A549 (cell line): ENCODE results near the gene NDUFS2. TPM values are rescaled to one million over a fixed set of nuclear protein-coding genes. Genes with fewer than 3 reads are reported as not detected.

Experiments used
- ATAC-seq, 2 experiments: fragments of 200-7000 bp in 1 of 2; fragments of >200 bp in 1 of 2; cut with Nextera tagmentation in 1 of 2; cut with Tn5 transposase in 1 of 2; 3 replicates each; pipeline versions ENCODE4 v1.8.0 to v1.9.1; 2018 to 2020; ENCODE audit warnings: mild to moderate bottlenecking in 1 of 2, moderate library complexity in 1 of 2
- CTCF ChIA-PET: fragments of 300-600 bp; sonication (Branson Sonifier 250); formaldehyde crosslinking; extraction: SDS; loops from one replicate; lab custom pipeline; 2021; ENCODE audit warnings: antibody characterized with exemption, inconsistent platforms; lab: Yijun Ruan, JAX
- POLR2A ChIA-PET: fragments of 350-600 bp; formaldehyde crosslinking; extraction: SDS; loops from one replicate; lab custom pipeline; 2021; ENCODE audit warnings: antibody characterized with exemption, inconsistent platforms; lab: Yijun Ruan, JAX
- DNase-seq, 2 experiments: peaks; one replicate each; pipeline versions ENCODE4 v3.0.0 to v3.0.0-alpha.2; 2011 to 2016; ENCODE audit warnings: low read depth in 1 of 2, low spot score in 1 of 2
- FAIRE-seq: peaks from 2 replicates; lab custom pipeline; 2011; peaks lifted over from hg19 to GRCh38; lab: Jason Lieb, UNC
- H3K27ac ChIP-seq, 2 experiments: fragments of >200 bp; sonication (Bioruptor Twin); formaldehyde crosslinking; 3 replicates each; pipeline ENCODE4 v1.5.1; 2016 to 2017
- H3K4me1 ChIP-seq: fragments of >200 bp; sonication (Bioruptor Twin); formaldehyde crosslinking; 3 replicates; pipeline ENCODE4 v1.6.1; 2016
- H3K4me2 ChIP-seq: fragments of >200 bp; sonication (Bioruptor Twin); formaldehyde crosslinking; 3 replicates; pipeline ENCODE4 v1.6.1; 2016
- H3K4me3 ChIP-seq: fragments of >200 bp; sonication (Bioruptor Twin); formaldehyde crosslinking; 3 replicates; pipeline ENCODE4 v1.5.1; 2016
- H3K9me3 ChIP-seq: fragments of >200 bp; sonication (Bioruptor Twin); formaldehyde crosslinking; 3 replicates; pipeline ENCODE4 v1.6.1; 2016
- CBX8 ChIP-seq: fragments of 200-600 bp; sonication (generic); IDR thresholded peaks from 2 replicates; pipeline ENCODE4 v1.6.1; 2016
- FOSB ChIP-seq: fragments of 250-450 bp; sonication (Bioruptor Pico); IDR thresholded peaks from 2 replicates; pipeline ENCODE4 v1.5.0; 2020; ENCODE audit warnings: mild to moderate bottlenecking, moderate library complexity
- GATA3 ChIP-seq: IDR thresholded peaks from 2 replicates; pipeline ENCODE4 v1.6.1; 2012; ENCODE audit warnings: borderline replicate concordance
- HDAC2 ChIP-seq: fragments of 200-600 bp; sonication (generic); IDR thresholded peaks from 2 replicates; pipeline ENCODE4 v1.6.1; 2016
- HOXA7 ChIP-seq: fragments of 250-450 bp; sonication (Bioruptor Pico); IDR thresholded peaks from 2 replicates; pipeline ENCODE4 v1.5.0; 2020; ENCODE audit warnings: mild to moderate bottlenecking, moderate library complexity
- JUN ChIP-seq, 2 experiments: fragments of >200 bp; sonication (Bioruptor Twin); formaldehyde crosslinking; IDR thresholded peaks; 2 replicates in 1 of 2; 3 replicates in 1 of 2; pipeline ENCODE4 v1.6.1; 2016 to 2017
- JUNB ChIP-seq: fragments of >200 bp; sonication (Bioruptor Twin); formaldehyde crosslinking; IDR thresholded peaks from 2 replicates; pipeline ENCODE4 v1.6.1; 2016
- KDM5A ChIP-seq: fragments of 200-600 bp; sonication (generic); IDR thresholded peaks from 2 replicates; pipeline ENCODE4 v1.6.1; 2016; ENCODE audit warnings: antibody characterized with exemption, mild to moderate bottlenecking
- MAFK ChIP-seq: fragments of 450-650 bp; IDR thresholded peaks from 2 replicates; pipeline ENCODE4 v1.6.1; 2014; ENCODE audit not compliant: partially characterized antibody
- NPAS2 ChIP-seq: fragments of 250-450 bp; sonication (Bioruptor Pico); IDR thresholded peaks from 2 replicates; pipeline ENCODE4 v1.8.0; 2022; ENCODE audit warnings: mild to moderate bottlenecking, moderate library complexity, borderline replicate concordance
- POLR2A ChIP-seq: IDR thresholded peaks from 2 replicates; pipeline ENCODE4 v1.6.1; 2012; ENCODE audit warnings: mild to moderate bottlenecking, low read length
- POLR2AphosphoS2 ChIP-seq: conservative IDR thresholded peaks from 2 replicates; pipeline ENCODE4 v1.6.1; 2012; ENCODE audit warnings: low read length, improper control_type of control experiment, inconsistent platforms
- RFX5 ChIP-seq: fragments of 450-650 bp; IDR thresholded peaks from 2 replicates; pipeline ENCODE4 v1.7.1; 2014; ENCODE audit warnings: antibody characterized with exemption, mild to moderate bottlenecking, moderate library complexity
- RNF2 ChIP-seq: fragments of 200-600 bp; sonication (generic); IDR thresholded peaks from 2 replicates; pipeline ENCODE4 v1.6.1; 2016; ENCODE audit warnings: low read depth, mild to moderate bottlenecking, antibody characterized with exemption, moderate library complexity, borderline replicate concordance
- ZC3H11A ChIP-seq: fragments of 450-650 bp; IDR thresholded peaks from 2 replicates; pipeline ENCODE4 v1.6.1; 2014; ENCODE audit warnings: antibody characterized with exemption, mild to moderate bottlenecking
- ZNF302 ChIP-seq: fragments of 250-450 bp; sonication (Bioruptor Pico); IDR thresholded peaks from 2 replicates; pipeline ENCODE4 v1.9.0; 2021; ENCODE audit warnings: inconsistent platforms, mild to moderate bottlenecking, moderate library complexity
- ZSCAN20 ChIP-seq: fragments of 250-450 bp; sonication (Bioruptor Pico); IDR thresholded peaks from 2 replicates; pipeline ENCODE4 v1.8.0; 2022; ENCODE audit warnings: mild to moderate bottlenecking, moderate library complexity
- WGBS: methylation state at CpG from one replicate; pipeline ENCODE4 v1.1.6; 2017; ENCODE audit errors: missing lambda C conversion rate; 5-methylcytosine and 5-hydroxymethylcytosine counted together
- polyA plus RNA-seq, 4 experiments: library from polyadenylated mRNA; depleted of rRNA in 3 of 4; stranded (reverse); fragments of >200 nt; fragmentation: RNase III in 1 of 4; extraction: RNeasy Plus Mini Kit Qiagen cat#74134 plus additional on column Dnase treatment in 1 of 4; gene quantifications; 2 replicates in 3 of 4; 3 replicates in 1 of 4; pipeline ENCODE4 v1.2.3, GENCODE V29; 2011 to 2017
- TF ChIP-seq, protein P1 (sequence below): fragments of >200 bp; sonication (Bioruptor Twin); formaldehyde crosslinking; IDR thresholded peaks from 3 replicates; pipeline ENCODE4 v1.5.1; 2016
- TF ChIP-seq, protein P2 (sequence below): fragments of >200 bp; sonication (Bioruptor Twin); formaldehyde crosslinking; IDR thresholded peaks from 3 replicates; pipeline ENCODE4 v1.6.1; 2016
- TF ChIP-seq, protein P3 (sequence below): fragments of 250-450 bp; sonication (Bioruptor Pico); IDR thresholded peaks from 2 replicates; pipeline ENCODE4 v1.5.0; 2021; ENCODE audit warnings: mild to moderate bottlenecking, moderate library complexity, borderline replicate concordance
- TF ChIP-seq, protein P4 (sequence below): fragments of 150-350 bp; IDR thresholded peaks from 2 replicates; pipeline ENCODE4 v1.6.1; 2014; ENCODE audit warnings: low read depth, mild to moderate bottlenecking, low read length

NDUFS2 gene
- polyA plus RNA-seq, 2 of the 4 experiments (the other 2 are of a cell fraction) = 142 to 144 TPM

DNA sequence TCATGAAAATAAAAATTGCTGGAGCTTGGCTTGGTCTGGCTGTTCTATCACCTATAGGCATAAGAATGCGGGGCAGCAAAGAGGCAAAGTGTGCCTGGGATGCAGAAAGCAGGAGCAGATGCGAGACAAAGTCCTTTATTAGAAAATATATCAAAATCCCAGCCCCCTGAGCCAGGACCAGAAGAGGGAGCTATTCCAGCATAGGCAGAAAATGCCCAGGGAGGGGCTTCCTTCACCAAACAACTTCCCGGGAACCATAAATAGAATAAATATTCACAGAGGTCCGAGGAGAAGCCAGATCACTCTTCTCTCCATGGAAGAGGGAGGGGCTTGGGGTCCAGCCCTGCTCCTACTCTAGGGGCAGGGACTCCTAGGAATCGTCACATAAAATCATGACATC lies 31.0 kb upstream of the NDUFS2 start:
- FAIRE-seq = no peak

DNA sequence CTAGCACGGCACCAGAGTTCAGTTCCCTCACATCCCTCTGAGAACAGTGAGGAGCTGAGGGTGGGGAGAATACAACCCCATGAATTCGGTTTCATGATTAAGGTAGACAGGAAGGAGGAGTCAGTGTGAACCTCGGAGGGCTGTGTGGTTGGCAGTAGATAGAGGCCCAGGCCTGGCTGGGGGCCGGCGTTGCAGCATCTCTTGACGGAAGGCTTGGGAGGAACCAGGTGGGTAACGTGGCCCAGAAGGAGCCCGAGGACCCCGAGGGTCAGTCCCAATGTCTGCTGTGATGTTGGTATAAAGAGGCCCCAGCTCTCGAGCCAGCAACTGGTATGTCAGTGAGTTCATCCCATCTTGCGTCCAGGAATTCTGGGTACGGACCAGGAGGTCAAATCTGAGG lies 30.5 kb upstream of the NDUFS2 start:
- no peak for FAIRE-seq
- H3K4me3 ChIP-seq = no peak overlapping the region
- no peak overlapping the region for H3K27ac ChIP-seq
- ChIA-PET POLR2A (interaction anchor here (0.6 kb wide), 1 partner anchor 112 kb away, joined by 3 read pairs; no protein-coding TSS in a partner anchor), CTCF (interaction anchor here (0.6 to 3.2 kb wide), 5 partner anchors 10 to 37 kb away, joined by 3 to 14 read pairs (median 7); partner anchors contain the start of gene USP21)
- 93% methylated on average over 12 of the region's 12 CpGs for WGBS
- ATAC-seq = no peak
- no peak for DNase-seq
- peaks cover 15% of the 10 kb centered on the region; the same call in 2 of the 3 replicates for H3K4me1 ChIP-seq
- H3K9me3 ChIP-seq = no peaks in the 10 kb centered on the region
- no peak overlapping the region for H3K4me2 ChIP-seq
- TF ChIP-seq KDM5A (no peak), ZSCAN20 (CRISPR knock-in tag) (no peak), GATA3 (no peak), JUN (IDR thresholded peaks at IDR 0.05) (no peak), JUNB (no peak)

More for the DNA sequence above, 31.0 kb upstream of the NDUFS2 start:
- WGBS = 72% methylated on average over 5 of the region's 5 CpGs
- Histone ChIP-seq H3K4me1 (peaks cover 11% of the 10 kb centered on the region; the same call in 2 of the 3 replicates), H3K4me2 (no peak overlapping the region), H3K9me3 (no peaks in the 10 kb centered on the region), H3K4me3 (no peak overlapping the region), H3K27ac (no peak overlapping the region)
- TF ChIP-seq CBX8 (no peak), ZC3H11A (no peak), RFX5 (no peak), ZNF302 (no peak), HDAC2 (no peak), RNF2 (no peak)
- TF ChIP-seq, protein P1, sequence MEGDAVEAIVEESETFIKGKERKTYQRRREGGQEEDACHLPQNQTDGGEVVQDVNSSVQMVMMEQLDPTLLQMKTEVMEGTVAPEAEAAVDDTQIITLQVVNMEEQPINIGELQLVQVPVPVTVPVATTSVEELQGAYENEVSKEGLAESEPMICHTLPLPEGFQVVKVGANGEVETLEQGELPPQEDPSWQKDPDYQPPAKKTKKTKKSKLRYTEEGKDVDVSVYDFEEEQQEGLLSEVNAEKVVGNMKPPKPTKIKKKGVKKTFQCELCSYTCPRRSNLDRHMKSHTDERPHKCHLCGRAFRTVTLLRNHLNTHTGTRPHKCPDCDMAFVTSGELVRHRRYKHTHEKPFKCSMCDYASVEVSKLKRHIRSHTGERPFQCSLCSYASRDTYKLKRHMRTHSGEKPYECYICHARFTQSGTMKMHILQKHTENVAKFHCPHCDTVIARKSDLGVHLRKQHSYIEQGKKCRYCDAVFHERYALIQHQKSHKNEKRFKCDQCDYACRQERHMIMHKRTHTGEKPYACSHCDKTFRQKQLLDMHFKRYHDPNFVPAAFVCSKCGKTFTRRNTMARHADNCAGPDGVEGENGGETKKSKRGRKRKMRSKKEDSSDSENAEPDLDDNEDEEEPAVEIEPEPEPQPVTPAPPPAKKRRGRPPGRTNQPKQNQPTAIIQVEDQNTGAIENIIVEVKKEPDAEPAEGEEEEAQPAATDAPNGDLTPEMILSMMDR = peak; percentile 10; the same call in 1 of the 3 replicates
- TF ChIP-seq, protein P2, sequence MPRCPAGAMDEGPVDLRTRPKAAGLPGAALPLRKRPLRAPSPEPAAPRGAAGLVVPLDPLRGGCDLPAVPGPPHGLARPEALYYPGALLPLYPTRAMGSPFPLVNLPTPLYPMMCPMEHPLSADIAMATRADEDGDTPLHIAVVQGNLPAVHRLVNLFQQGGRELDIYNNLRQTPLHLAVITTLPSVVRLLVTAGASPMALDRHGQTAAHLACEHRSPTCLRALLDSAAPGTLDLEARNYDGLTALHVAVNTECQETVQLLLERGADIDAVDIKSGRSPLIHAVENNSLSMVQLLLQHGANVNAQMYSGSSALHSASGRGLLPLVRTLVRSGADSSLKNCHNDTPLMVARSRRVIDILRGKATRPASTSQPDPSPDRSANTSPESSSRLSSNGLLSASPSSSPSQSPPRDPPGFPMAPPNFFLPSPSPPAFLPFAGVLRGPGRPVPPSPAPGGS = no peak
- POLR2A ChIA-PET = no interaction called here
- DNase-seq (no peak), ATAC-seq (no peak)
- CTCF ChIA-PET = interaction anchor here (0.6 to 3.2 kb wide), 5 partner anchors 10 to 37 kb away, joined by 3 to 14 read pairs (median 7); partner anchors contain the start of gene USP21

DNA sequence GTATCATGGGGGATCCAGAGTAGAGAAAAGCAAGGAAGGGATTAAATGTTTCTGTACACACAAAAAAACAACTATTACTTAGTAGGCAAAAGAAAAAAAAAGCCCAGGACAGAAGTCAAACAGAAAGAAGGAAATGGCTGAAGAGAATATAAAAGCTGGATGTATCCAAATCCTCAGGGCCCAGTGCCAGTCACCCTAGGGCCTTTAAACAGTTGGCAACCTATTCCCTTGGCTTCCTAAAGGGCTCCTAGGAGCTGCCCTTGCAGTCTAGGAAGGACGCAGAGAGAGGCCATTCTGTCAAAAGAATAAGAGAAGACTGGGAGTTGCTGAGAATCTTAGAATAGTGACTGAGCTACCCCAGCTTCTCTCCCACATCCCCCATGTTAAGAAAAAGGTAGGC lies 29.8 kb upstream of the NDUFS2 start:
- no peak for DNase-seq
- CTCF ChIA-PET = interaction anchor here (3.2 kb wide), 1 partner anchor 20 kb away, joined by 14 read pairs; no protein-coding TSS in a partner anchor
- H3K4me3 ChIP-seq = no peak overlapping the region
- 95% methylated on average over 1 of the region's 1 CpG for WGBS
- FAIRE-seq = no peak
- H3K27ac ChIP-seq = no peak overlapping the region
- POLR2A ChIA-PET = interaction anchor here (0.6 kb wide), 1 partner anchor 112 kb away, joined by 3 read pairs; no protein-coding TSS in a partner anchor
- no peak for ATAC-seq
- TF ChIP-seq JUN (IDR thresholded peaks at IDR 0.05) = no peak
- TF ChIP-seq MAFK = no peak
- TF ChIP-seq ZNF302 = no peak
- no peak for TF ChIP-seq POLR2AphosphoS2
- no peak for TF ChIP-seq HOXA7 (CRISPR knock-in tag)
- TF ChIP-seq, protein P3, sequence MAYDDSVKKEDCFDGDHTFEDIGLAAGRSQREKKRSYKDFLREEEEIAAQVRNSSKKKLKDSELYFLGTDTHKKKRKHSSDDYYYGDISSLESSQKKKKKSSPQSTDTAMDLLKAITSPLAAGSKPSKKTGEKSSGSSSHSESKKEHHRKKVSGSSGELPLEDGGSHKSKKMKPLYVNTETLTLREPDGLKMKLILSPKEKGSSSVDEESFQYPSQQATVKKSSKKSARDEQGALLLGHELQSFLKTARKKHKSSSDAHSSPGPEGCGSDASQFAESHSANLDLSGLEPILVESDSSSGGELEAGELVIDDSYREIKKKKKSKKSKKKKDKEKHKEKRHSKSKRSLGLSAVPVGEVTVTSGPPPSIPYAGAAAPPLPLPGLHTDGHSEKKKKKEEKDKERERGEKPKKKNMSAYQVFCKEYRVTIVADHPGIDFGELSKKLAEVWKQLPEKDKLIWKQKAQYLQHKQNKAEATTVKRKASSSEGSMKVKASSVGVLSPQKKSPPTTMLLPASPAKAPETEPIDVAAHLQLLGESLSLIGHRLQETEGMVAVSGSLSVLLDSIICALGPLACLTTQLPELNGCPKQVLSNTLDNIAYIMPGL (CRISPR knock-in tag) = no peak
- TF ChIP-seq RNF2 = no peak
- TF ChIP-seq, protein P4, sequence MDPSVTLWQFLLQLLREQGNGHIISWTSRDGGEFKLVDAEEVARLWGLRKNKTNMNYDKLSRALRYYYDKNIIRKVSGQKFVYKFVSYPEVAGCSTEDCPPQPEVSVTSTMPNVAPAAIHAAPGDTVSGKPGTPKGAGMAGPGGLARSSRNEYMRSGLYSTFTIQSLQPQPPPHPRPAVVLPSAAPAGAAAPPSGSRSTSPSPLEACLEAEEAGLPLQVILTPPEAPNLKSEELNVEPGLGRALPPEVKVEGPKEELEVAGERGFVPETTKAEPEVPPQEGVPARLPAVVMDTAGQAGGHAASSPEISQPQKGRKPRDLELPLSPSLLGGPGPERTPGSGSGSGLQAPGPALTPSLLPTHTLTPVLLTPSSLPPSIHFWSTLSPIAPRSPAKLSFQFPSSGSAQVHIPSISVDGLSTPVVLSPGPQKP = no peak
- TF ChIP-seq ZC3H11A = no peak
- TF ChIP-seq FOSB (CRISPR knock-in tag) = no peak
- no peak for TF ChIP-seq NPAS2 (CRISPR knock-in tag)
- TF ChIP-seq POLR2A = no peak
- H3K4me1 ChIP-seq = peaks cover 12% of the 10 kb centered on the region; the same call in 2 of the 3 replicates
- H3K4me2 ChIP-seq = no peak overlapping the region
- H3K9me3 ChIP-seq = no peaks in the 10 kb centered on the region
